Measurements from ENCODE around the gene SLC35G2. TPM values are rescaled to one million over a fixed set of nuclear protein-coding genes. Genes with fewer than 3 reads are reported as not detected.

Gene SLC35G2
- total and polyA plus RNA-seq, 2 experiments from 2014 or later = 1.5 to 1.6 TPM

DNA sequence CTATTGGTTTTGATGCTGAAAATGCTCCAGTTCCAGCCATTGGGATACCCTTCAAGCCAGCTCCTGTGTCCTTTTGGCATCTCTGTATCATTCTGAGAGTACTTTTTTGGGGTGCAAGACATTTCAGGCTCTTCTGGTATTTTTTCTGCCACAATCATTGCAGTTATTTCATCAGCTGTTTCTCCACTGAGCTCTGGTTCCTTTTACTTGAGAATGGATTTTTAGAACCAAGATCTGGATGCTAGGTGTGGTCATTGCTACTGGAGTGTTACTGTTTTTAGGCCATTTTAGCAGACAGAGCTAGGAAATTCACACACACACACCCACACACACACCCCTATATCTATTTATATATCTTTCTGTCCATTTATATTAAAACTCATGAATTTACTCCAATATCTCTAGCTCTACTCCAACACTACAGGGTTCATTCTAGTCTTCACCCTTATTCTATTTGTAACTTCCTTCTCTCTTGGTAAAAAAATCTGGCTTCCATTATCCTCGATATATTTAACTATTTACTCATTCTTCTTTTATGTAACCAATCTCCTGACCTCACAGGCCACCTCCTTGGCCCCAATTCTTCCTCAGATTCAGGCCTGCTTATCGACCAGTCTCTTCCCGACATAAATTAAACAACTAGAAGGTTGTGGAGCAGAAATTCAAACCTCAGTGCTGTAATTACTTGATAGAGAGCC is 17.0 kb downstream of the SLC35G2 start:
- H3K4me2 ChIP-seq = no peak overlapping the region
- no peaks in the 10 kb centered on the region for H3K4me1 ChIP-seq (ENCODE audit: insufficient read depth)
- H3K79me2 ChIP-seq = no peaks in the 10 kb centered on the region
- H2AFZ ChIP-seq = no peak overlapping the region
- no peaks in the 10 kb centered on the region for H4K20me1 ChIP-seq (ENCODE audit: insufficient read depth, poor library complexity, severe bottlenecking)
- no peaks in the 10 kb centered on the region for H3K27me3 ChIP-seq
- no peaks in the 10 kb centered on the region for H3K36me3 ChIP-seq (replicated peaks; ENCODE audit: insufficient read depth, low read depth)
- no peaks in the 10 kb centered on the region for H3K9me3 ChIP-seq (ENCODE audit: low read depth)
- TF ChIP-seq EZH2 (IDR thresholded peaks at IDR 0.05; ENCODE audit: borderline replicate concordance) (no peak), EZH2phosphoT487 (IDR thresholded peaks at IDR 0.05; ENCODE audit: low read depth, severe bottlenecking, unreplicated experiment) (no peak)
- TF ChIP-seq, protein P1, sequence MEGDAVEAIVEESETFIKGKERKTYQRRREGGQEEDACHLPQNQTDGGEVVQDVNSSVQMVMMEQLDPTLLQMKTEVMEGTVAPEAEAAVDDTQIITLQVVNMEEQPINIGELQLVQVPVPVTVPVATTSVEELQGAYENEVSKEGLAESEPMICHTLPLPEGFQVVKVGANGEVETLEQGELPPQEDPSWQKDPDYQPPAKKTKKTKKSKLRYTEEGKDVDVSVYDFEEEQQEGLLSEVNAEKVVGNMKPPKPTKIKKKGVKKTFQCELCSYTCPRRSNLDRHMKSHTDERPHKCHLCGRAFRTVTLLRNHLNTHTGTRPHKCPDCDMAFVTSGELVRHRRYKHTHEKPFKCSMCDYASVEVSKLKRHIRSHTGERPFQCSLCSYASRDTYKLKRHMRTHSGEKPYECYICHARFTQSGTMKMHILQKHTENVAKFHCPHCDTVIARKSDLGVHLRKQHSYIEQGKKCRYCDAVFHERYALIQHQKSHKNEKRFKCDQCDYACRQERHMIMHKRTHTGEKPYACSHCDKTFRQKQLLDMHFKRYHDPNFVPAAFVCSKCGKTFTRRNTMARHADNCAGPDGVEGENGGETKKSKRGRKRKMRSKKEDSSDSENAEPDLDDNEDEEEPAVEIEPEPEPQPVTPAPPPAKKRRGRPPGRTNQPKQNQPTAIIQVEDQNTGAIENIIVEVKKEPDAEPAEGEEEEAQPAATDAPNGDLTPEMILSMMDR (IDR thresholded peaks at IDR 0.05; ENCODE audit: poor library complexity) = no peak
- no peak for DNase-seq (ENCODE audit: low spot score)
- no peak overlapping the region for H3K27ac ChIP-seq
- no peaks in the 10 kb centered on the region for H3K9me2 ChIP-seq (replicated peaks; ENCODE audit: insufficient read depth)
- WGBS (ENCODE audit: low lambda C conversion rate, missing lambda C conversion rate) = 60% methylated on average over 3 of the region's 3 CpGs
- H3K4me3 ChIP-seq = no peak overlapping the region

DNA sequence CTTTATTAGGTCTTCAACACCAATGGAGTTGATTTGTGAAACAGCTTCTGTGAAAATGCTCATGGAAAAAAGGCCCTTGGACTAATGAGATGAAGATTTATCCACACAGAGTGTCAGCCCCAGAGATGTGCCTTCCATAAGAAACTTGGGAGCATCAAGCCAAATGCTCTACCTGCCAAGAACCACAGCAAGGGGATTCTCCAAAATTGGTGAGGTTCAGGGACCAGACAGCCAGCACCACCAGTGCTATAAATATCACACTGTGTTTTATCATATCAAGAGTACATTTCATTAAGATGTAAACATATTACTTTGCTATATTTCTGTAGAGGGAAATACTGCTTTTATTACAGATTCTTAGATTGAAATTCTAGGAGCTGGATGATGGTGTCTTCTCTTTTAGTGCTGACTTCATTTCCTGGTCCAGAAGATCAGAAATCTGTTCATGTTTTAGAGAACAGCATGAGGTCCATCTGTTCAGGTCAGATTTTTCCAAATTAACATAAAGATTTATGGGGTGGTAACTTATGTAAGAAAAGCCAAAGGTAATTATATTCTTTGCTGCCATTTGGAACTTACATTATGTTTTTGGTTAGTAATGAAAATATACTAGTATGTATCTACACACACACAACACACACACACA is 17.7 kb downstream of the SLC35G2 start:
- H3K9me3 ChIP-seq (ENCODE audit: low read depth) = no peaks in the 10 kb centered on the region
- H3K9me2 ChIP-seq (replicated peaks; ENCODE audit: insufficient read depth) = no peaks in the 10 kb centered on the region
- no peaks in the 10 kb centered on the region for H3K4me1 ChIP-seq (ENCODE audit: insufficient read depth)
- no peaks in the 10 kb centered on the region for H3K36me3 ChIP-seq (replicated peaks; ENCODE audit: insufficient read depth, low read depth)
- no peaks in the 10 kb centered on the region for H4K20me1 ChIP-seq (ENCODE audit: insufficient read depth, poor library complexity, severe bottlenecking)
- no peak for DNase-seq (ENCODE audit: low spot score)
- H3K79me2 ChIP-seq = no peaks in the 10 kb centered on the region
- no peak overlapping the region for H3K4me2 ChIP-seq
- TF ChIP-seq, protein P1 (IDR thresholded peaks at IDR 0.05; ENCODE audit: poor library complexity) = no peak
- TF ChIP-seq EZH2phosphoT487 (IDR thresholded peaks at IDR 0.05; ENCODE audit: low read depth, severe bottlenecking, unreplicated experiment) (no peak), EZH2 (IDR thresholded peaks at IDR 0.05; ENCODE audit: borderline replicate concordance) (no peak)
- no peaks in the 10 kb centered on the region for H3K27me3 ChIP-seq
- H2AFZ ChIP-seq = no peak overlapping the region
- H3K27ac ChIP-seq = no peak overlapping the region
- no peak overlapping the region for H3K4me3 ChIP-seq

DNA sequence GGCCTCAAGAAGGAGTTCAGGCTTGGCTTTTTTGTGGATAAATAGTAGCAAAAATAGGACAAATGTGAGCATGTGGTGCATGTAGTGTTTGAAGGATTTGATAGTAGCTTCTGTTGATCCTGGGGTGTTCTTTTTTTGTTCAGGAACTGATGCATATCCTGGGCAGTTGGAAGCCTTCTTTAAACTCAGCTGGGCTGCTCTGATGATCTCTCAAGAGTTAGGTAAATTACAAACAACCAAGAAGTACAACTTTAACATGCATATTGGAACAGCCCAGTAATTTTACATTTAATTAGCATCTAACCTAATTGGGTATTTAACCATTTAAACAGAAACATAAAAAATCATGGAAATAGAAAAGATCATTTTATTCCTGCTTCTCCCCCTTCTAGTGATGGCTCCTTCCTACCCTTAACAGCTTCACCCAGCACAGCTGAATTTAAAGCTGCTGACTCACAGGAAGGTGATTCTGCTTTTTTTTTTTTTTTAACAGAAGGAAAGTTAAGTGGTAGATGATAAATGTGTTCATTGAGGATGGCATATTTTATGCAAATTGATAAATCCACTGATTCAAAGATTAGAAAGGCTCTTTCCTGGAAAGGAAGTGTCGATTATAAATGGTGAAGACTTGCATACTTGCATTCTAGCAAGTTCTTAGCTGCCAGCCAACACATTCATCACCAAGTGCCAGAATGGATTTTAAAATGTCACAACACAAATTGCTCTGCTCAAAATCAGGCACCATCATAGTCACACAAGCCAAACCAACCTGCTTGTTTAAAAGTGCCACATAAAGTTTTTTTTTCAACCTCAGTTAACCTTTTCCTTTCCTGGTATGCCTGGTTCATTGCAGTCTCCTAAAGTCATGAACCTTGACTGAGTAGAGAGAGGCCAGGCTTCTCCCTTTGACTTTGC is 20.0 kb downstream of the SLC35G2 start:
- WGBS (ENCODE audit: low lambda C conversion rate, missing lambda C conversion rate) = 71% methylated on average over 1 of the region's 1 CpG
- H3K36me3 ChIP-seq (replicated peaks; ENCODE audit: insufficient read depth, low read depth) = no peaks in the 10 kb centered on the region
- H2AFZ ChIP-seq = no peak overlapping the region
- H3K9me3 ChIP-seq (ENCODE audit: low read depth) = no peaks in the 10 kb centered on the region
- no peaks in the 10 kb centered on the region for H4K20me1 ChIP-seq (ENCODE audit: insufficient read depth, poor library complexity, severe bottlenecking)
- H3K79me2 ChIP-seq = no peaks in the 10 kb centered on the region
- no peaks in the 10 kb centered on the region for H3K4me1 ChIP-seq (ENCODE audit: insufficient read depth)
- no peak overlapping the region for H3K4me2 ChIP-seq
- no peak overlapping the region for H3K4me3 ChIP-seq
- H3K27me3 ChIP-seq = no peaks in the 10 kb centered on the region
- H3K27ac ChIP-seq = no peak overlapping the region
- DNase-seq (ENCODE audit: low spot score) = no peak
- TF ChIP-seq EZH2phosphoT487 (IDR thresholded peaks at IDR 0.05; ENCODE audit: low read depth, severe bottlenecking, unreplicated experiment) (no peak), EZH2 (IDR thresholded peaks at IDR 0.05; ENCODE audit: borderline replicate concordance) (no peak)
- TF ChIP-seq, protein P1 (IDR thresholded peaks at IDR 0.05; ENCODE audit: poor library complexity) = no peak
- H3K9me2 ChIP-seq (replicated peaks; ENCODE audit: insufficient read depth) = no peaks in the 10 kb centered on the region

Measured in hepatocyte (in vitro differentiated cells).